ENCODE measurements around the gene FAM151A.
A peak's percentile ranks its signal among the peaks of the same experiment; 100 is the strongest.

The FAM151A gene

GRCh38 chr1:54606990-54607325, 16.4 kb downstream of the FAM151A start:
- DNase-seq: no peak
- no peak for TF ChIP-seq EZH2 (optimal IDR thresholded peaks at IDR 0.05; ENCODE audit: low read depth, low read length)
- no peak for TF ChIP-seq CTCF (IDR thresholded peaks at IDR 0.05; ENCODE audit: low read length)
- TF ChIP-seq EZH2phosphoT487 (IDR thresholded peaks at IDR 0.05; ENCODE audit: low read length): no peak
- Histone ChIP-seq H3K79me2 (ENCODE audit: low read length) (no peaks in the 10 kb centered on the region), H2AFZ (ENCODE audit: low read length) (no peak overlapping the region), H3K9ac (ENCODE audit: low read length) (no peak overlapping the region), H3K4me1 (ENCODE audit: low read length) (peaks cover 13% of the 10 kb centered on the region), H4K20me1 (ENCODE audit: insufficient read depth, low read length) (no peaks in the 10 kb centered on the region), H3K27ac (ENCODE audit: low read length) (no peak overlapping the region), H3K9me2 (replicated peaks; ENCODE audit: insufficient read depth, low read length) (no peaks in the 10 kb centered on the region), H3K4me3 (ENCODE audit: low read length) (no peak overlapping the region), H3K27me3 (replicated peaks; ENCODE audit: insufficient read depth, low read length) (no peaks in the 10 kb centered on the region), H3K4me2 (ENCODE audit: low read depth, low read length) (no peak overlapping the region), H3K9me3 (replicated peaks; ENCODE audit: insufficient read depth, low read length) (no peaks in the 10 kb centered on the region), H3F3A (ENCODE audit: insufficient read depth, low read length) (peaks cover 5% of the 10 kb centered on the region; the same call in 1 of the 2 replicates), H3K36me3 (replicated peaks; ENCODE audit: insufficient read depth, low read length) (no peaks in the 10 kb centered on the region)

DNA sequence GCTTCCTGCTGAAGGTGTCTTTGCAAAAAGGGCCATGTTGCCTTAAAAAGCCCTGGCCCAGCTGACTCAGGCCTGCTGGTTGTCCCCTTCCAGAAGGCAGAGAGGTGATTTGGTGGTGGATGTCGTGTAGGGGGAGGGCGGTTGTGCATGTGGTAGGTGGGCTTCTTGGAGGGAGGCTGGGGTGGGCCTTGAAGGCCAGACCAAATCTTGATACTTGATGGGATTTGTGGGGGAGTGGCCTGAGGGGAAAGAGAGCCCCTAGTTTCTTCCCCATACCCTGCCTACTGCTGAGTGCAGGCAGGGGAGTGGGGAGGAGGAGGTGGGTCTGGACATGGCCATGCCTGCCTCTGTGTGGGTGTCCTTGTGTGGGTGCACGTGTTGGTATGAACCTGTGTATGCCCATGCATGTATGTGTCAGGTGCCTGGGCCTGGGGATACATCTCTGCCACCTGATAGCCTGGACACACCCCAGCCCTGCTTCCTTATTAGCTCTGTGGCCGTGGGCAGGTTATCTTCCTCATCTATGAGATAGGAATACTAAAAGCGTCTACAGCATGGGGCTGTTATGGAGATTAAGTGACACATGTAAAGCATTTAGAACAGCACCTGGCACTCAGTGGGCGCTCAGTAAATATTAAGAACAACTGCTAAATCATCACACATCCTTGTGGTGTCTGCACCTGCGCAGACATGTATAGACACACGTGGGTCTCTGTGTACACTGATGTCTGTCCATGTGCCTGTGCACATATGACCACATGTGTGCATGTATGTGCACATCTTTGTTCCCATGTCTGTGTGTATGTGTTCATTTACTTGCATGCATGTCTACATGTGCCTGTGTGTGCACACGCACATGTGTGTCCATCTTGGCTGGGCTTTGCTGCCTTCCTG, 17.0 kb downstream of the FAM151A start:
- peaks cover 13% of the 10 kb centered on the region for H3K4me1 ChIP-seq (ENCODE audit: low read length)

GRCh38 chr1:54604572-54605370, 18.6 kb downstream of the FAM151A start:
- no peaks in the 10 kb centered on the region for H3K9me3 ChIP-seq (replicated peaks; ENCODE audit: insufficient read depth, low read length)
- no peaks in the 10 kb centered on the region for H3K27me3 ChIP-seq (replicated peaks; ENCODE audit: insufficient read depth, low read length)
- peak; percentile 83 for DNase-seq
- H3K36me3 ChIP-seq (replicated peaks; ENCODE audit: insufficient read depth, low read length): no peaks in the 10 kb centered on the region
- H3K9me2 ChIP-seq (replicated peaks; ENCODE audit: insufficient read depth, low read length): no peaks in the 10 kb centered on the region
- H3K27ac ChIP-seq (ENCODE audit: low read length): peak overlapping the region; percentile 24; the same call in 1 of the 2 replicates
- peaks cover 5% of the 10 kb centered on the region; the same call in 1 of the 2 replicates for H3F3A ChIP-seq (ENCODE audit: insufficient read depth, low read length)
- peak overlapping the region; percentile 32; the same call in 1 of the 2 replicates for H3K4me2 ChIP-seq (ENCODE audit: low read depth, low read length)
- no peak for TF ChIP-seq EZH2phosphoT487 (IDR thresholded peaks at IDR 0.05; ENCODE audit: low read length)
- no peak for TF ChIP-seq EZH2 (optimal IDR thresholded peaks at IDR 0.05; ENCODE audit: low read depth, low read length)
- no peak for TF ChIP-seq CTCF (IDR thresholded peaks at IDR 0.05; ENCODE audit: low read length)
- H3K9ac ChIP-seq (ENCODE audit: low read length): no peak overlapping the region
- H3K4me3 ChIP-seq (ENCODE audit: low read length): no peak overlapping the region
- no peaks in the 10 kb centered on the region for H3K79me2 ChIP-seq (ENCODE audit: low read length)
- no peaks in the 10 kb centered on the region for H4K20me1 ChIP-seq (ENCODE audit: insufficient read depth, low read length)
- H3K4me1 ChIP-seq (ENCODE audit: low read length): peaks cover 13% of the 10 kb centered on the region
- peak overlapping the region; percentile 70; the same call in 1 of the 2 replicates for H2AFZ ChIP-seq (ENCODE audit: low read length)

More for the DNA sequence above, 17.0 kb downstream of the FAM151A start:
- no peak for DNase-seq
- Histone ChIP-seq H3K27ac (ENCODE audit: low read length) (no peak overlapping the region), H3K9ac (ENCODE audit: low read length) (no peak overlapping the region), H4K20me1 (ENCODE audit: insufficient read depth, low read length) (no peaks in the 10 kb centered on the region), H3K4me2 (ENCODE audit: low read depth, low read length) (no peak overlapping the region), H3K27me3 (replicated peaks; ENCODE audit: insufficient read depth, low read length) (no peaks in the 10 kb centered on the region), H3K9me2 (replicated peaks; ENCODE audit: insufficient read depth, low read length) (no peaks in the 10 kb centered on the region), H3K9me3 (replicated peaks; ENCODE audit: insufficient read depth, low read length) (no peaks in the 10 kb centered on the region), H3F3A (ENCODE audit: insufficient read depth, low read length) (peaks cover 5% of the 10 kb centered on the region; the same call in 1 of the 2 replicates), H2AFZ (ENCODE audit: low read length) (no peak overlapping the region), H3K36me3 (replicated peaks; ENCODE audit: insufficient read depth, low read length) (no peaks in the 10 kb centered on the region), H3K79me2 (ENCODE audit: low read length) (no peaks in the 10 kb centered on the region), H3K4me3 (ENCODE audit: low read length) (no peak overlapping the region)
- TF ChIP-seq EZH2 (optimal IDR thresholded peaks at IDR 0.05; ENCODE audit: low read depth, low read length) (no peak), CTCF (IDR thresholded peaks at IDR 0.05; ENCODE audit: low read length) (no peak), EZH2phosphoT487 (IDR thresholded peaks at IDR 0.05; ENCODE audit: low read length) (no peak)
